ENCODE data around the gene NPDC1.

DNA sequence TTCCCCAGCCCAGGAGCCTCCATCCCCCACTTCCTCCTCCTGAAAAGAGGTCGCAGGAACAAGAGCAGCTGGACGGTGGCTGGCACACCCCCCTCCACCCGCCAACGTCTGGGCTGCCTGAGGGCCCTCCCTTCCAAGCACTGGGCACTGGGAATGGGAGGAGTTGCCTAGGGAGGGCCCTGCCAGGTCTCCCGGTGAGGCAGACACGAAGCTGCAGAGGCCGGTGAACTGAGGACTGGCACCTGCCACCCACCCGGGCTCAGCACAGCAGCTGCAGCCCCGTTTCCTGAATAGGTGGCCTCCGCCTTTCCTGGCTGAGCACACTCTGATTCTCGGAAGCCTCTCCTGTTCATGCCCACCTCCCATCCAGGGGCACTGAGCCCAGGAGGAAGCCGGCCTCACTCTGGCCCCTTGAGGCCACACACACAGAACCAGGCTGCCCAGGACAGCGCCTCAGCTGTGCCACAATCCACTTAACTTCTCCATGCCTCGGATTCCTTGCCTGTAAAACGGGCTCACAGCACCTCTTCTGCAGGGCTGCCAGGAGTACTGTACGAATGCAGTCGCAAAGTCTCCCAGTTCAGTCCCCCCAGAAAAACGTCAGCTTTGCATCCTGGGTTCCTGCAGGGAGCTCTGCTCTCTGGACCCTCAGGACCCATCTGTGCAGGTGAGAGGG, 1.3 kb downstream of the NPDC1 start:
- TF ChIP-seq, protein P1, sequence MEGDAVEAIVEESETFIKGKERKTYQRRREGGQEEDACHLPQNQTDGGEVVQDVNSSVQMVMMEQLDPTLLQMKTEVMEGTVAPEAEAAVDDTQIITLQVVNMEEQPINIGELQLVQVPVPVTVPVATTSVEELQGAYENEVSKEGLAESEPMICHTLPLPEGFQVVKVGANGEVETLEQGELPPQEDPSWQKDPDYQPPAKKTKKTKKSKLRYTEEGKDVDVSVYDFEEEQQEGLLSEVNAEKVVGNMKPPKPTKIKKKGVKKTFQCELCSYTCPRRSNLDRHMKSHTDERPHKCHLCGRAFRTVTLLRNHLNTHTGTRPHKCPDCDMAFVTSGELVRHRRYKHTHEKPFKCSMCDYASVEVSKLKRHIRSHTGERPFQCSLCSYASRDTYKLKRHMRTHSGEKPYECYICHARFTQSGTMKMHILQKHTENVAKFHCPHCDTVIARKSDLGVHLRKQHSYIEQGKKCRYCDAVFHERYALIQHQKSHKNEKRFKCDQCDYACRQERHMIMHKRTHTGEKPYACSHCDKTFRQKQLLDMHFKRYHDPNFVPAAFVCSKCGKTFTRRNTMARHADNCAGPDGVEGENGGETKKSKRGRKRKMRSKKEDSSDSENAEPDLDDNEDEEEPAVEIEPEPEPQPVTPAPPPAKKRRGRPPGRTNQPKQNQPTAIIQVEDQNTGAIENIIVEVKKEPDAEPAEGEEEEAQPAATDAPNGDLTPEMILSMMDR (IDR thresholded peaks at IDR 0.05; ENCODE audit: low read depth, low read length), result no peak
- TF ChIP-seq EZH2phosphoT487 (IDR thresholded peaks at IDR 0.05; ENCODE audit: low read depth), result no peak
